Uterus (tissue), 2 donors: ENCODE measurements around the gene SEMA3B.

Source experiments
- CTCF ChIP-seq, 4 experiments: fragments of 200-600 bp in 2 of 4; fragments of 450-650 bp in 2 of 4; sonication (generic) in 2 of 4; IDR thresholded peaks; one replicate each; pipeline ENCODE4 v1.5.1; 2016 to 2019; ENCODE audit warnings: antibody characterized with exemption in 4 of 4, mild to moderate bottlenecking in 2 of 4, moderate library complexity in 1 of 4
- POLR2A ChIP-seq, 2 donors: fragments of 450-650 bp; IDR thresholded peaks; one replicate each; pipeline ENCODE4 v1.6.1; 2016; ENCODE audit warnings: antibody characterized with exemption in 2 of 2, mild to moderate bottlenecking in 1 of 2, moderate library complexity in 1 of 2

- TF ChIP-seq CTCF (IDR thresholded peaks at IDR 0.05) (no peak), POLR2A (IDR thresholded peaks at IDR 0.05) (no peak)
These were observed 5.2 kb upstream of the SEMA3B start for GRCh38 chr3:50263478-50264382.
